HG02943 (cell line): ENCODE data around the gene SEC24D.
"Not testable (repeated sequence)": the region's sequence is repeated elsewhere in the genome, so short reads cannot be mapped to it uniquely, and the experiment has no call there.

Experiments
- ATAC-seq: cut with Tn5 transposase; IDR thresholded peaks from one replicate; pipeline ENCODE4 v1.9.1; 2021; ENCODE audit warnings: mild to moderate bottlenecking, low read depth, moderate library complexity; ENCODE audit not compliant: unreplicated experiment

SEC24D gene

DNA sequence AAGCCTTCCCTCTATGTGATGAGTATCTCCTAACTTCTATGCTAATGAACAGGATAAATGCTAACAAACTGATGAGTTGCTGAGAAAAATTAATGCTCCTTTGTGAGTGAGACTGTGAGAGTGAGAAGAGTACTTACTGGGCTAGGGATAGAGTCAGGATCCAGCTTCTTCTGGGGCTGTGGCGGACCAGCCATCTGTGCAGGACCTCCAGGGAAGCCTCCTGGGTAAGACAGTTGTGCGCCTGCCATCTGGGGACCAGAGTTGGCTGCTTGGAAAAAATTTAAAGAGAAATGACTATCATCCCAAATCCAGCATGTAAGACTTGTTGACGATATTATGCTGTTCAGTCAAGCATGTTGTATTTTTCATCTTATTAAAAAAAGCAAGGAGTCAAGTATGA, 21.0 kb downstream of the SEC24D start:
- no peak for ATAC-seq

DNA sequence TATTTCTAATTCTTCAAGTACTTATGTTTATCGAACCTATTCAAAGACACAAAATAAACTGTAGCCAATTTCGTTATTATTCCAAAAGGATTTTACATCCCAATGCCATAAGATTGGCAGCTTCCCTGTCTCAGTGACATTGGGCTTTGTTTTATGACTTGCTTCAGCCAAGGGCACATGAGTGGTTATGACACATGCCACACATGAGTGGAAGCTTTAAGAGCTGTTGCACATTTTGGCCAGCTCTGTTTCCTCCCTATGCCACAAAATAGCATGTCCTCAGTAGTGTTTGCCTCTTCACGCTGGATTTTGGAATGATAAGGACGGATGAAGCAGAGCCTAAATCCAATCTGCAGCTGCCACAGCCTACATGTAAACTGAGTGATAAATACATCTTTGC, 21.9 kb downstream of the SEC24D start:
- no peak for ATAC-seq

DNA sequence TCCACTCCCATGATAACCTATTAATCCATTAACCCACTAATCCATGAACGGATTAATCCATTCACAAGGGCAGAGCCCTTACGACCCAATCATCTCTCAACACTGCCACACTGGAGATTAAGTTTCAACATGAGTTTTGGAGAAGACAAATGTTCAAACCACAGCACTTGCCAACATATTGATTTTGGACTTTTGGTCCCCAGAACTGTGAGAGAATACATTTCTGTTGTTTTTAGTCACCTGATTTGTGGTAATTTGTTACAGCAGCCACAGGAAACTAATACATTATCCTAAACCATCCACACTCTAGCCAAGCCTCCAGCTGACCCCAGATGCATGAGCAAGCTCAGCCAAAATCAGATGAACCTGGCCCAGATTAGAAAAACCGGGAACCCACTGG, 22.4 kb downstream of the SEC24D start:
- no peak for ATAC-seq

DNA sequence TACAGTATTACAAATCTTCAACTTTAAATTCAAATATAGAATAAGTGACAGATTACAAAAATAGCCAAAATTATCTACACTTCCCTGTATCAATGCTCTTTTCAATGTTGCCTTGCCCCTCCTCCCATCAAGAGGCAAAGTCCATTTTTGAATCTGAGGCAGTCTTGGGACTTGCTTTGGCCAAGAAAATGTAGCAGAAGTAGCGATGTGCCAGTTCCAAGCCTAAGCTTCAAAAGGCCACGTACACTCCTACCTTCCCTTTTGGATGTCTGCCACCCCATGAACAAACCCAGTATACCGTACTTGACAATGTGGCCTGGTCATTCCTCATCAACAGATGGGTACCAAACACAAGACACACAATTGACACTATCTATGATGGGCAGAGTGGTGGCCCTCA, 24.1 kb downstream of the SEC24D start:
- no peak for ATAC-seq

DNA sequence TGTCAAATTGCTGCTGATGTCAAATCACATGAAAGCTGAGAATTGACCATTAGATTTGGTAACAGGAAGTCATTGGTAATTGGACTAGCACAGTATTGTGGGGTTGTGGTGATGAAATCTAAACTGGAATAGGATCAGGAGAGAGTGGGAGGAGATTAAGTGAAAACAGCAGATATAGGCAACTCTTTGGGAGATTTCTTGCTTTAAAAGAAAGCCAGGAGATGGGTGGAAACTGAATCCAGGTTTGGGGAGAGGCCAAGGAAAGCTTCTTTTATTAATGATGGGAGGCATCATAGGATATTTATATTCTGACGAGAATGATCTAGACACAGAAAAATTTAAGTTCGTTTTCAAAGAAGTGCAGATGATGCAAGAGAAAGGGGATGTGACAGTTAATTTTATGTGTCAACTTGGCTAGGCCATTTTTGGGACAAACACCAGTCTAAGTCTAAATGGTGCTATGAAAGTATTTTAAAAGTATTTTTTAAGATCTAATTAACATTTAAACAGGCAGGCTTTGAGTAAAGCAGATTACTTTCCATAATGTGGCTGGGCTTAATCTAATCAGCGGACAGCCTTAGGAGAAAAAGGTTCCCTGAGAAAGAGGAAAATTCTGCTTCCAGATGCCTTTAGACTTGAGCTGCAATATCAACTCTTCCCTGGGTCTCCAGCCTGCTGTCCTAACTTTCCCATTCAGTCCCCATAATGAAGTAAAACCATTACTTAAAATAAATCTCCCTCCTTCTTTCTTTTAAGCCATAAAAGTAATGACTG, 24.7 kb downstream of the SEC24D start:
- no peak for ATAC-seq

DNA sequence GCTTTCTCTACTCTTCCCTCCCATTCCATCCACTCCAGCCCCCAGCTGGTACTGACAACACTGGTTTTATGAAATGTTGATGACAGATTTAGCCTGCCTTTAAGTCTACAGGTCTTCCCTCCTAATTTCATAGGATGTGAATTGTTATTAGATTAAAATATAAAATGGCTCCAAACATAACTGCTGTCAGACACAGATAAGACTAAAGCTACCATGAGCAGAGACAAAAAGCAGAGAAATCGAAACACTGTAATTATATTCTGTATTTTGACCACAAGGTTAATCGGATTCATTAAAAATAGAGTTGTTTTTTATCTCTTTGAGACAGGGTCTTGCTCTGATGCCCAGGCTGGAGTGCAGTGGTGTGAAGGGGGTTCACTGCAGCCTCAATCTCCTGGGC, 28.3 kb downstream of the SEC24D start:
- no peak for ATAC-seq

DNA sequence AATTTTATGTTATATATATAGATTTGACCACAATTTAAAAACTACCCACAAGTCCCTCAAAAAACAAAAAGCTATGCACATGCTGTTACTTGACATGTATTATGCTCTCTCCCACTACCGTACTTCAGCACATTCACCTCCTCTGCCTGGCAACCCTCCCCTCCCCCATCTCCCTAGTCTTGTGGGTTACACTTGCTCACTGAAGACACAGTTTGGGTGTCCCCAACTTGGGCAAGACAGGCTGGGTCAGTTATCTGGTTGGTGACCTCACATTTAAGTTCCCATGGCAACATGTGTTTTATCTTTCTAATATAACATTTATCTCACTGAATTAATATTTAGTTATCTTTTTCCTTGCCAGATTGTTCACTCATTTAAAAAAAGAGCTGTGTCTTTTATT, 32.7 kb downstream of the SEC24D start:
- no peak for ATAC-seq

DNA sequence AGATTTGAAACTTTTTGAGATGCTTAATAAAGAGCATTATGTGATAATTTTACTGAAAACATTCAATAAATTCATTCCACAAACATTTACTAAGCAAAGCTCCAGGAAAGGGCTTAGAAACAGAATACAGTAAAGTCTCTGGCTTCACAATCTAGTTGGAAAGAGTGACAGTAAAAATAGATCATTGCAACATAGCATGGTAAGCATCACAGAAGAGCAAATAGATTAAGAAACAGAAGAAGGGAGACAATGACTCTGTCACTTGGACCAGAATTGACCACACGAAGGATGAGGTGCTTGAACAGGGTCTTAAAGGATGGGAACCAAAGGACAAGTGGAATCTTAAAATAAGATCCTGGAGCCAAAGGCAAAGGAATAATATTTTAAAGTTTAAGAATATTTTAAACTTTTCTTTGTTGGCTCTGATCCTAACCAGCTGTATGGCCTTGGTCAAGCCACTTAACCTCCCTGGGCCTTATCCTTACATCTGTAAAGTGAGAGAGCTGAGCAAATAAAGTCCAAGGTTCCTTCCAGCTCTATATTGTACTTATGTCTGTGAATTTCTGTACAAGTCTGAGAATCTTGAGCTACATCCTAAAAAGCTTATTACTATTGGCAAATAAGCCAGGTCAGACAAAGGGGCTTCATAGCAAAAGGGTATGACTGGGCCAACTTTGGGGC, 33.9 kb downstream of the SEC24D start:
- ATAC-seq, result no peak

DNA sequence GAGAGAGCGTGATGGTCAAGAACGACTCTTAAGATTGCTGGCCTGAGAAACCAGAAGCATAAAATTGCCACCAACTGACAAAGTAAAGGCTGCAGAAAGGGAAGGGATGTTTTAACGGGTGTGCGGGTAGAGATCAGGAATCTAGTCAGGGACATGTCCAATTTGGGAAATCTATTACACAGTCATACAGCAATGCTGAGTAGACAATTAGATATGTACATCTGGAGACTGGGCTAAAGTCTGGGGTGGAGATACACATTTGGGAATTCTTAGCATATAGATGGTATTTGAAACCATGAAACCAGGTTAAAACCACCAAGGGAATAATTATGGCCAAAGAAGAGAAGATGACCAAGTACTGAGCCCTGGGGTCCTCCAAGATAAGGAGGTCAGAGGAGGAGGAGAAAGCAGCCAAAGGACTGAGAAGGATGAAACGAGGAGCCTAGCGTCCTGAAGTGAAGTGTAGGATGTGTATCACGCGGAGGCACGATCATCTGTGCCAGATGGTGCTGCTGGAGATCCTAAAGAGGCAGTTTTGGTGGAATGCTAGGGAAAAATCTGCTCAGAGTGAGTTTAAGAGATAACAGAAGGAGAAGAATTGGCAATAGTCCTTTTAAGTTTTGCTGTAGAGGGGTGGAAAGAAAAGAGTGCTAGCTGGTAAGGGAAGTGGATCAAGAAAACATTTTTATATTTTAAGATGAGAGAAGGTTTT, 36.5 kb downstream of the SEC24D start:
- ATAC-seq, result no peak

DNA sequence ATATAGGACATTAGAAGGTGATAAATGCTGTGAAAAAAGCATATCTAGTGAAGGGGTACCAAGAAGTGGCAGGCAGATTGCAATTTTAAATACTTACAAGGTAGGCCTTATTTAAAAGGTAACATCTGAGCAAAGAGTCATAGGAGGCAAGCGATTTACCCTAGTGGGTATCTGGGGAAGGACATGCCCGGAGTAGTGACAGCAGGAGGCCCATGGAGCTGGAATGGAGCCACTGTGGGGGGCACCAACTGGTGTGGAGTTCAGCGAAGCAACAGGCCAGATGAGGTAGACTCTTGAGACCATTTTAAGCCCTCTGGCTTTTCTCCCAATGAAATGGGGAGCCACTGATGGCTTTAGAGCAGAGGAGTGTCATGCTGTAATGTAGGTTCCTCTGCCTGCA, 37.3 kb downstream of the SEC24D start:
- ATAC-seq, result no peak

DNA sequence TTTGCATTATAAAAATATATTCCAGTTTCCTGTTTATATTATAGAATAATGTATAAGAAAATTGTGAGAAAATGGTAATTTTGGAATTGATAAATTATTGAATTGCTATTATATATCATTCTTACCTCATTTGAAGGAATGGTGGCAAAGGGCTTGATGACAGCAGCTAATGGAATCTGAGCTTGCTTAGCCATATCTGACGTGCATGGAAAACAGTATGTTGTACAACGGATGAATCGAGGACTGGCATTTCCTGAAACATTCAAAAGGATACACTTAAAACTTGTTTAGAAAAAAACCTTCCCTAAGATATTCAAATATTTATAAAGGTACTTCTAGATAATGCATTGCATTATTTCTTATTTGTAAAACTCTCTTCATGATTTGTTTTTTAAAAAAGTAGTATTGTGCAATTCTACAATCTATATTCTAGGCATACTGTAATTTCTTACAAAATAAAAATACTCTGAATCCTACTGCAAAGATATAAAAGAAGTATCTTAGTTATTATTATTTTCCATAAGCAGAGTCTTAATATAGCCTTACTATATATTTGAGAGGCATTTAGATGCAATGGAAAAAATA, 38.3 kb downstream of the SEC24D start:
- no peak for ATAC-seq

DNA sequence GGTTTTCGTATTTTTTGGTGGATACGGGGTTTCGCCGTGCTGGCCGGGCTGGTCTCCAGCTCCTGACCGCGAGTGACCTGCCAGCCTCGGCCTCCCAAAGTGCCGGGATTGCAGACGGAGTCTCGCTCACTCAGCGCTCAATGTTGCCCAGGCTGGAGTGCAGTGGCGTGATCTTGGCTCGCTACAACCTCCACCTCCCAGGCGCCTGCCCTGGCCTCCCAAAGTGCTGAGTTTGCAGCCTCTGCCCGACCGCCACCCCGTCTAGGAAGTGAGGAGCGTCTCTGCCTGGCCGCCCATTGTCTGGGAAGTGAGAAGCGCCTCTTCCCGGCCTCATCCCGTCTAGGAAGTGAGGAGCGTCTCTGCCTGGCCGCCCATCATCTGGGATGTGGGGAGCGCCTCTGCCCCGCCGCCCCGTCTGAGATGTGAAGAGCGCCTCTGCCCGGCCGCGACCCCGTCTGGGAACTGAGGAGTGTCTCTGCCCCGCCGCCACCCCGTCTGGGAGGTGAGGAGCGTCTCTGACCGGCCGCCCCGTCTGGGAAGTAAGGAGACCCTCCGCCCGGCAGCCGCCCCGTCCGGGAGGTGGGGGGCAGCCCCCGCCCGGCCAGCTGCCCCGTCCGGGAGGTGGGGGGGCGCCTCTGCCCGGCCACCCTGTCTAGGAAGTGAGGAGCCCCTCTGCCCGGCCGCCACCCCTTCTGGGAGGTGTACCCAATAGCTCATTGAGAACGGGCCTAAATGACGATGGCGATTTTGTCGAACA, 44.1 kb downstream of the SEC24D start:
- not testable (repeated sequence) for ATAC-seq

DNA sequence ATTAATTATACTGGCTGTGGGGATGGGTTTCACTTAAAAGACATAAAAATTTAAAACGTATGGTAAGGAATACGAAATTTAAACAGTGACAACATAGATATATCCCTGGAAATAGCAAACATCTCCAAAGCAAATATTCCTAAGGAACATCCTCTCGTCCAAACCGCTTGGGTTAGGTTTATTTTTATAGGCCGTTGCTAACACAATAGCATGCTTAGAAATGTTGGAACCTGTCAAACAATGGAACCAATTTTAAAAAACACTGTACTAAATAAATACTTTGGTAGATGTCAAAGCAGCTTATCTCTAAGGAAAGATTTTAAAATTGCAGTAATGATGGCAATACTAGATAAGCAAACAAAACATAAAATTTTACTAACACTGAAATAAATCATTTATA, 45.4 kb downstream of the SEC24D start:
- ATAC-seq, result no peak

DNA sequence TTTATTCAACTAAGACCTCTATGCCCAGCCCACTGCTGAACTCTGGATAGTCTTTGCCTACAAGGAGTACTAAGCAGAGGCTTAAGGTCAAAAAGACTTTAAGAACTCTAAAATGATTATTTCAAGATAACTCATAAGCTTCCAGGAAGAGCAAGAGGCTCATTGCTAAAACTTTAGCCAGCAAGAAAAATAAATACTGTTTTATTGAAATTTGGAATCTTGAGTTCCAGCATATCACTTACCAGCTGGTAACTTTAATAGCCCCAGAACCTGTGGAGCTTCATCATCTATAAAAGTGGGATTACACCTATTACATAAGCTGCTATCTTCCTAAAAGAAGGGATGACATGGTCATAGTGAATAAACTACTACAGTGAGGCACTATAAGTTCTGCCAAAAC, 47.0 kb downstream of the SEC24D start:
- ATAC-seq, result no peak

DNA sequence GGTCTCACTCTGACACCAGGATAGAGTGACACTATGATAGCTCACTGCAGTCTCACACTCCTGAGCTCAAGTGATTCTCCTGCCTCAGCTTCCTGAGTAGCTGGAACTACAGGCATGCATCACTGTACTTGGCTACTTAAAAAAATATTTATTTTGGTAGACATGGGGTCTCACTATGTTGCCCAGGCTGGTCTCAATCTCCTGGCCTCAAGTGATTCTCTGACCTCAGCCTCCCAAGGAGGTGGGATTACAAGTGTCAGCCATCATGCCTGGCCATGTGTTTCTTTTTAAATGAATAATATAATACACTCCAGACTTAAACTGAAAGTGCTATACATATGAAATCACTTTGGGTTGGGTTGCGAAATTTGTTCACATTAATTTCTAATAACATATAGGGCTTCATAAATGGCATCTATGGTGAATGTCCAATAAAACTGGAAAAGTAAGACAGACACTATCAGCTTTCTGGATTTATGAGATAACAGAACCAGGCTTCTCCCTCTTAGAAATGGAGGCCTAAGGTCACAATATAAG, 48.0 kb downstream of the SEC24D start:
- no peak for ATAC-seq

DNA sequence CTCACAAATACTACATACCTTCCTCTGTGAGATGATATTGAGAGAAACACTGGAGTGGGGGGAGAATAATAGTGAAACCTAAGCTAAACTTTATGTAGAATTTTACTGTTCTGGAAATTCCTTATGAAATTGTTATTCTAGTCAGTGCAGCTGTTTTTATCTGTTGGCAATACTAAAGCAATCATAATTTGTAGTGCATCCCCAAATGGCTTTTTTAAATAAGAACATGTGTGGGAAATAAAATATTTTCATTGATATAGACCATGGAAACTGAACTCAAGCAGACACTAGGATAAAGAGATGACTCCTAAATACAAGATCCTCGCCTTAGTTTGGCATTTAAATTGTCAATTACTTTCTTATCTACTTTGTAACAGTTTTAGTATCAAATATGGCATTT, 51.1 kb downstream of the SEC24D start:
- no peak for ATAC-seq

DNA sequence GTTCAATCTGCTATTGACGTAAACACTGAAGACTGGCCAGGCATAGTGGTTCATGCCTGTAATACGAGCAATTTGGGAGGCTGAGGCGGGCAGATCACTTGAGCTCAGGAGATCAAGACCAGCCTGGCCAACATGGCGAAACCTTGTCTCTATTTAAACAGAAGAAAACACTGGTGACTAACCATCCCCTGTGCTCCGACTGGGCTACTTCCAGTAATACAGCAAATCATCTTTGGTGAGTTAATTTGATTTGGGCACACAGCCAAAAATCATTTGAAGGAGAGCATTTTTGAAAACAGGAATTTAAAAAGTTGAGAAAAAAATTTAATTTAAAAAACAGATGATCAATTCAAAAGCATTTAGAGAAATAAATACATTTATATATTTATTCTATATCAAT, 52.0 kb downstream of the SEC24D start:
- ATAC-seq, result no peak

DNA sequence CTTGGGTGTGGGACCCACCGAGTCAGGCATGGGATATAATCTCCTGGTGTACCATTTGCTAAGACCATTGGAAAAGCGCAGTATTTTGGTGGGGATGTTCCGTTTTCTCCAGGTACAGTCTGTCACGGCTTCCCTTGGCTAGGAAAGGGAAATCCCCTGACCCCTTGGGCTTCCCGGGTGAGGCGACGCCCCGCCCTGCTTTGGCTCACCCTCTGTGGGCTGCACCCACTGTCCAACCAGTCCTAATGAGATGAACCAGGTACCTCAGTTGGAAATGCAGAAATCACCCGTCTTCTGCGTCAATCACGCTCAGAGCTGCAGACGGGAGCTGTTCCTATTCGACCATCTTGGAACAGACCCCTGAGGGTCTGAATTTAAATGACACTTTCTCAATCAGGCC, 53.0 kb downstream of the SEC24D start:
- not testable (repeated sequence) for ATAC-seq

DNA sequence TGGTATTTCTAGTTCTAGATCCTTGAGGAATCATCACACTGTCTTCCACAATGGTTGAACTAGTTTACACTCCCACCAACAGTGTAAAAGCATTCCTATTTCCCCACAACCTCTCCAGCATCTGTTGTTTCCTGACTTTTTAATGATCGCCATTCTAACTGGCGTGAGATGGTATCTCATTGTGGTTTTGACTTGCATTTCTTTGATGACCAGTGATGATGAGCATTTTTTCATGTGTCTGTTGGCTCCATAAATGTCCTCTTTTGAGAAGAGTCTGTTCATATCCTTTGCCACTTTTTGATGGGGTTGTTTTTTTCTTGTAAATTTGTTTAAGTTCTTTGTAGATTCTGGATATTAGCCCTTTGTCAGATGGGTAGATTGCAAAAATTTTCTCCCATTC, 58.3 kb downstream of the SEC24D start:
- ATAC-seq, result not testable (repeated sequence)

DNA sequence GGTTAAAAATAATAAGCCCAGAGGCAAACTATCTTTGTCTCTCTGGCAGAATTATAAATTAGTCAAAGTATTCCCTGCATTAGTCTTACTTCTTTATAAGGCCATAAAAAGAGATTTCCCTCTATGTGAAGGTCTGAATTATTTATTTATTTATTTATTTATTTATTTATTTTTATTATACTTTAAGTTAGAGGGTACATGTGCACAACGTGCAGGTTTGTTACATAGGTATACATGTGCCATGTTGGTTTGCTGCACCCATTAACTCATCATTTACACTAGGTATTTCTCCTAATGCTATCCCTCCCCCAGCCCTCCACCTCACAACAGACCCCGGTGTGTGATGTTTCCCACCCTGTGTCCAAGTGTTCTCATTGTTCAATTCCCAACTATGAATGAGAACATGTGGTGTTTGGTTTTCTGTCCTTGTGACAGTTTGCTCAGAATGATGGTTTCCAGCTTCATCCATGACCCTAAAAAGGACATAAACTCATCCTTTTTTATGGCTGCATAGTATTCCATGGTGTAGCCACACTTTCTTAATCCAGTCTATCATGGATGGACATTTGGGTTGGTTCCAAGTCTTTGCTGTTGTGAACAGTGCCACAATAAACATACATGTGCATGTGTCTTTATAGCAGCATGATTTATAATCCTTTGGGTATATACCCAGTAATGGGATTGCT, 58.8 kb downstream of the SEC24D start:
- ATAC-seq, result not testable (repeated sequence)
